Measurements from ENCODE around the gene HCK. TPM values are rescaled to one million over a fixed set of nuclear protein-coding genes. Genes with fewer than 3 reads are reported as not detected.

The HCK gene
- total and polyA plus RNA-seq, 2 donors (not counting 1 experiment from before 2014, with no cell fraction given), result not detected

DNA sequence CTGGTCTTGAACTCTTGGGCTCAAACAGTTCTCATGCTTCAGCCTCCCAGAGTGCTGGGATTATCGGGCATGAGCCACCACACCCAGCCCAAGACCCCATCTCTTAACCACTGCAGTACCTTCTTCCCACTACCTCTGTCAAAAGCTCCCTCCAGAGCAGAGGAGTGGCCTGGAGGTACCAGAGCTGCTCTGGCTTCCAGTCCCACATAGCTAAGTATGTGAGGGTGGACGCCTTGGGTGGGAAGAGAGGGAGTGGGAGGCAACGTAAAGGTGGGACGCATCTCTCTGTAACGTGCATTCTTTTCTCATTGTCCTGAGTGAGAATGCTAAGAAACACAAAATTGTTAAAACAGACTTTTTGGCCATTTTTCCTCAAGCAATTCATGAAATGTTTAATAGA lies 82.0 kb downstream of the HCK start:
- no peak overlapping the region for H2AFZ ChIP-seq (ENCODE audit: low read length)
- H3K27me3 ChIP-seq (ENCODE audit: control insufficient read depth, insufficient read depth, low read length), result no peaks in the 10 kb centered on the region
- no peak overlapping the region for H3K4me3 ChIP-seq (replicated peaks in 1 of 4; ENCODE audit: control extremely low read depth in 1 of 4, insufficient read depth in 1 of 4, low read depth in 3 of 4, low read length in 4 of 4)
- no peaks in the 10 kb centered on the region for H4K20me1 ChIP-seq (ENCODE audit: control insufficient read depth, extremely low read depth, insufficient read depth, low read length)
- DNase-seq (ENCODE audit: low read depth in 2 of 2), result no peak
- H3K36me3 ChIP-seq (ENCODE audit: control insufficient read depth, insufficient read depth, low read length), result peaks cover 9% of the 10 kb centered on the region
- H3K4me1 ChIP-seq (ENCODE audit: control insufficient read depth, extremely low read depth, insufficient read depth, low read length), result no peaks in the 10 kb centered on the region
- H3K9ac ChIP-seq (ENCODE audit: insufficient read depth, low read length), result no peak overlapping the region
- no peak overlapping the region for H3K27ac ChIP-seq (ENCODE audit: insufficient read depth, low read length)
- TF ChIP-seq CTCF (conservative IDR thresholded peaks at IDR 0.05 in 1 of 2, IDR thresholded peaks at IDR 0.05 in 1 of 2; ENCODE audit: low read depth in 1 of 2, low read length in 2 of 2), result no peak
- H3K4me2 ChIP-seq (ENCODE audit: extremely low read depth, insufficient read depth, low read length), result no peak overlapping the region
- peaks cover 12% of the 10 kb centered on the region for H3K79me2 ChIP-seq (ENCODE audit: control insufficient read depth, insufficient read depth, low read length)
- H3K9me3 ChIP-seq (ENCODE audit: control insufficient read depth, insufficient read depth, low read depth, low read length), result no peaks in the 10 kb centered on the region

DNA sequence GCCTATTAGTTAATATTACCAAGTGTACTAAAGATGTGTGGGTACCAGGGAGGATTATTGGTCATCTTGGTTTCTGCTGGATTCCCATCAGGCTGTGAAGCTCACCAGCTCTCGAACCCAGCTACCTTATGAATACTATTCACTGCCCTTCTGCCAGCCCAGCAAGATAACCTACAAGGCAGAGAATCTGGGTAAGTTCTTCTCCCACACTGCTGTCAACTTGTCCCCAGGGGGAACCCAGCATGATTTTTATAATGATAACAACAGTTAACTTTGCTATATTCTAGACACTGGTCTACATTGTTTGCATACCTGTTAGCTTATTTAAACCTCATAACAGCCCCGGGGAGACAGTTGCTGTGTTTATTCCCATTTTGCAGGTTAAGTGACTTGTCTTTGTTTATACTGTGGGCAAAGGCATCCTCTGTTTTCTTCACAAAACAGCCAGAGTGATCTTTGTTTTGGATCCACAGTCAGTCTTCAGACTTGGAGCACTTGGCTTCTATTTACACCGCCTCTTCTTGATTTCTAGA lies 84.0 kb downstream of the HCK start:
- H2AFZ ChIP-seq (ENCODE audit: low read length), result no peak overlapping the region
- no peak overlapping the region for H3K9ac ChIP-seq (ENCODE audit: insufficient read depth, low read length)
- TF ChIP-seq CTCF (conservative IDR thresholded peaks at IDR 0.05 in 1 of 2, IDR thresholded peaks at IDR 0.05 in 1 of 2; ENCODE audit: low read depth in 1 of 2, low read length in 2 of 2) (no peak), EZH2 (IDR thresholded peaks at IDR 0.05; ENCODE audit: low read length, missing control alignments) (no peak)
- no peak for DNase-seq (ENCODE audit: low read depth in 2 of 2)
- no peaks in the 10 kb centered on the region for H3K27me3 ChIP-seq (ENCODE audit: control insufficient read depth, insufficient read depth, low read length)
- H3K4me2 ChIP-seq (ENCODE audit: extremely low read depth, insufficient read depth, low read length), result no peak overlapping the region
- H3K9me3 ChIP-seq (ENCODE audit: control insufficient read depth, insufficient read depth, low read depth, low read length), result no peaks in the 10 kb centered on the region
- peaks cover 5% of the 10 kb centered on the region for H3K79me2 ChIP-seq (ENCODE audit: control insufficient read depth, insufficient read depth, low read length)
- no peaks in the 10 kb centered on the region for H4K20me1 ChIP-seq (ENCODE audit: control insufficient read depth, extremely low read depth, insufficient read depth, low read length)
- no peak overlapping the region for H3K27ac ChIP-seq (ENCODE audit: insufficient read depth, low read length)
- no peak overlapping the region for H3K4me3 ChIP-seq (replicated peaks in 1 of 4; ENCODE audit: control extremely low read depth in 1 of 4, insufficient read depth in 1 of 4, low read depth in 3 of 4, low read length in 4 of 4)
- H3K4me1 ChIP-seq (ENCODE audit: control insufficient read depth, extremely low read depth, insufficient read depth, low read length), result no peaks in the 10 kb centered on the region
- peaks cover 22% of the 10 kb centered on the region for H3K36me3 ChIP-seq (ENCODE audit: control insufficient read depth, insufficient read depth, low read length)

DNA sequence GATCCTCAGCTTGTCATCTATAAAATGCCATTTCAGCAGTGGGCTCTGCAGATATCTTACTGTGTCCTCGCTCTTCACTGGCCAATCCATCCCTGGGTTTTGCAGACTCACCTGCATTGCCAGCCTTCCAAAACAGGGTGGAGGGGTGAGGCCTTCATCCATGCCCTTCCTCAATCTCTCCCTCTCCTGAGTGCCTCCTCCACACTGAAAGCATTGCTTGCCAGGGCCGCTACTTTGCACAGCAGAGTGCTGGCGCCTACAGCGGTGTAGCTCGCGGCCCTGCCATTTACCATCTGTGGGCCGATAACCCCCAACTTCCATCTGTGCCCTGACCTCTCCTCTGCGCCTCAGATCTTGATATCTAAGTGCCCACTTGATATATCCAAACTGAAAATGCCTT lies 86.9 kb downstream of the HCK start:
- Histone ChIP-seq H3K79me2 (ENCODE audit: control insufficient read depth, insufficient read depth, low read length) (no peaks in the 10 kb centered on the region), H3K9ac (ENCODE audit: insufficient read depth, low read length) (no peak overlapping the region), H3K4me3 (replicated peaks in 1 of 4; ENCODE audit: control extremely low read depth in 1 of 4, insufficient read depth in 1 of 4, low read depth in 3 of 4, low read length in 4 of 4) (no peak overlapping the region), H3K36me3 (ENCODE audit: control insufficient read depth, insufficient read depth, low read length) (peaks cover 37% of the 10 kb centered on the region), H3K4me2 (ENCODE audit: extremely low read depth, insufficient read depth, low read length) (no peak overlapping the region), H2AFZ (ENCODE audit: low read length) (no peak overlapping the region), H3K9me3 (ENCODE audit: control insufficient read depth, insufficient read depth, low read depth, low read length) (no peaks in the 10 kb centered on the region), H3K27ac (ENCODE audit: insufficient read depth, low read length) (no peak overlapping the region), H3K4me1 (ENCODE audit: control insufficient read depth, extremely low read depth, insufficient read depth, low read length) (no peaks in the 10 kb centered on the region), H4K20me1 (ENCODE audit: control insufficient read depth, extremely low read depth, insufficient read depth, low read length) (no peaks in the 10 kb centered on the region), H3K27me3 (ENCODE audit: control insufficient read depth, insufficient read depth, low read length) (no peaks in the 10 kb centered on the region)
- no peak for DNase-seq (ENCODE audit: low read depth in 2 of 2)
- TF ChIP-seq EZH2 (IDR thresholded peaks at IDR 0.05; ENCODE audit: low read length, missing control alignments), result no peak
